H9 (cell line): Measurements from ENCODE around the gene GFI1. TPM values are rescaled to one million over a fixed set of nuclear protein-coding genes. Genes with fewer than 3 reads are reported as not detected.

ENCODE experiments used
- DNase-seq: peaks from one replicate; pipeline ENCODE4 v3.0.0-alpha.2; 2017
- H2AFZ ChIP-seq: one replicate; pipeline ENCODE4 v1.6.1; 2013; ENCODE audit warnings: mild to moderate bottlenecking, low read length, control low read depth, moderate library complexity
- H2AK5ac ChIP-seq: 2 replicates; pipeline ENCODE4 v1.6.1; 2013; ENCODE audit warnings: low read length, control low read depth, mixed read lengths; ENCODE audit not compliant: insufficient read length
- H2BK120ac ChIP-seq: one replicate; pipeline ENCODE4 v1.6.1; 2013; ENCODE audit warnings: low read depth, mild to moderate bottlenecking, low read length, control low read depth, inconsistent platforms; ENCODE audit not compliant: poor library complexity, severe bottlenecking
- H2BK12ac ChIP-seq: 2 replicates; pipeline ENCODE4 v1.6.1; 2013; ENCODE audit warnings: low read length, control low read depth, mixed read lengths, low read depth; ENCODE audit not compliant: insufficient read length
- H2BK15ac ChIP-seq: 2 replicates; pipeline ENCODE4 v1.6.1; 2013; ENCODE audit warnings: low read depth, low read length, control low read depth
- H2BK20ac ChIP-seq: one replicate; pipeline ENCODE4 v1.6.1; 2013; ENCODE audit warnings: low read depth, mild to moderate bottlenecking, low read length, control low read depth, inconsistent platforms; ENCODE audit not compliant: poor library complexity, severe bottlenecking
- H2BK5ac ChIP-seq: 2 replicates; pipeline ENCODE4 v1.6.1; 2013; ENCODE audit warnings: low read length, control low read depth, mixed read lengths; ENCODE audit not compliant: insufficient read length
- H3K14ac ChIP-seq: 2 replicates; pipeline ENCODE4 v1.6.1; 2013; ENCODE audit warnings: low read length, control low read depth; ENCODE audit not compliant: insufficient read depth
- H3K18ac ChIP-seq: 2 replicates; pipeline ENCODE4 v1.6.1; 2013; ENCODE audit warnings: low read depth, mild to moderate bottlenecking, mixed read lengths, low read length, control low read depth; ENCODE audit not compliant: insufficient read length
- H3K23ac ChIP-seq: 2 replicates; pipeline ENCODE4 v1.6.1; 2013; ENCODE audit warnings: low read length, control low read depth, mixed read lengths, low read depth; ENCODE audit not compliant: insufficient read length
- H3K23me2 ChIP-seq: 2 replicates; pipeline ENCODE4 v1.6.1; 2013; ENCODE audit warnings: low read depth, mild to moderate bottlenecking, mixed read lengths, low read length, control low read depth; ENCODE audit not compliant: insufficient read length, poor library complexity, severe bottlenecking
- H3K27ac ChIP-seq: 2 replicates; pipeline ENCODE4 v1.5.1; 2013; ENCODE audit warnings: low read length, control low read depth, mixed read lengths, low read depth; ENCODE audit not compliant: insufficient read length
- H3K27me3 ChIP-seq: 2 replicates; pipeline ENCODE4 v1.6.1; 2013; ENCODE audit warnings: low read length, control low read depth, inconsistent platforms; ENCODE audit not compliant: insufficient read depth
- H3K4ac ChIP-seq: 2 replicates; pipeline ENCODE4 v1.6.1; 2013; ENCODE audit warnings: low read depth, mild to moderate bottlenecking, control low read depth, inconsistent platforms, low read length, moderate library complexity
- H3K4me1 ChIP-seq: 2 replicates; pipeline ENCODE4 v1.6.1; 2013; ENCODE audit warnings: low read length, control low read depth, inconsistent platforms; ENCODE audit not compliant: insufficient read depth
- H3K4me2 ChIP-seq: 2 replicates; pipeline ENCODE4 v1.6.1; 2013; ENCODE audit warnings: low read length, control low read depth, mixed read lengths; ENCODE audit not compliant: insufficient read length, insufficient read depth
- H3K56ac ChIP-seq: 2 replicates; pipeline ENCODE4 v1.6.1; 2013; ENCODE audit warnings: low read depth, mild to moderate bottlenecking, mixed read lengths, low read length, control low read depth; ENCODE audit not compliant: insufficient read length
- H3K79me1 ChIP-seq: 2 replicates; pipeline ENCODE4 v1.6.1; 2013; ENCODE audit warnings: low read depth, mild to moderate bottlenecking, moderate library complexity, low read length, control low read depth, inconsistent platforms; ENCODE audit not compliant: insufficient read depth, poor library complexity, severe bottlenecking
- H3K79me2 ChIP-seq: 2 replicates; pipeline ENCODE4 v1.6.1; 2013; ENCODE audit warnings: low read length, control low read depth, inconsistent platforms; ENCODE audit not compliant: insufficient read depth
- H3K9ac ChIP-seq: 2 replicates; pipeline ENCODE4 v1.6.1; 2013; ENCODE audit warnings: low read length, control low read depth, mixed read lengths; ENCODE audit not compliant: insufficient read length; ENCODE audit errors: extremely low read depth
- H3K9me3 ChIP-seq: one replicate; pipeline ENCODE4 v1.6.1; 2013; ENCODE audit warnings: low read depth, low read length, inconsistent platforms; ENCODE audit not compliant: control insufficient read depth
- H3T11ph ChIP-seq: one replicate; pipeline ENCODE4 v1.6.1; 2013; ENCODE audit warnings: mild to moderate bottlenecking, low read length, control low read depth, inconsistent platforms
- H4K20me1 ChIP-seq: one replicate; pipeline ENCODE4 v1.6.1; 2013; ENCODE audit not compliant: control insufficient read depth, insufficient read length, insufficient read depth
- H4K5ac ChIP-seq: 2 replicates; pipeline ENCODE4 v1.6.1; 2013; ENCODE audit warnings: low read depth, mild to moderate bottlenecking, mixed read lengths, low read length, control low read depth; ENCODE audit not compliant: insufficient read length
- H4K8ac ChIP-seq: replicated peaks from 2 replicates; pipeline ENCODE4 v1.6.1; 2013; ENCODE audit warnings: low read length, control low read depth, mixed read lengths, low read depth; ENCODE audit not compliant: insufficient read length
- H4K91ac ChIP-seq: 2 replicates; pipeline ENCODE4 v1.6.1; 2013; ENCODE audit warnings: low read depth, mild to moderate bottlenecking, moderate library complexity, mixed read lengths, low read length, control low read depth; ENCODE audit not compliant: insufficient read length
- H3K27ac Mint-ChIP-seq, 3 experiments: 2 replicates in 2 of 3; 3 replicates in 1 of 3; pipeline ENCODE4 v1.8.0; 2020 to 2021; ENCODE audit warnings: mixed read lengths in 3 of 3, mild to moderate bottlenecking in 1 of 3, moderate library complexity in 1 of 3
- H3K27me3 Mint-ChIP-seq: 2 replicates; pipeline ENCODE4 v1.8.0; 2021; ENCODE audit warnings: low read depth, mild to moderate bottlenecking, moderate library complexity, mixed read lengths
- H3K36me3 Mint-ChIP-seq, 3 experiments: 2 replicates in 2 of 3; 3 replicates in 1 of 3; pipeline ENCODE4 v1.8.0; 2020 to 2021; ENCODE audit warnings: low read depth in 3 of 3, mixed read lengths in 3 of 3; ENCODE audit not compliant: insufficient read depth in 1 of 3
- H3K4me1 Mint-ChIP-seq, 2 experiments: 2 replicates each; pipeline ENCODE4 v1.8.0; 2020; ENCODE audit warnings: mixed read lengths in 2 of 2
- H3K4me3 Mint-ChIP-seq, 2 experiments: 2 replicates in 1 of 2; 3 replicates in 1 of 2; pipeline ENCODE4 v1.8.0; 2020 to 2021; ENCODE audit warnings: mild to moderate bottlenecking in 2 of 2, mixed read lengths in 2 of 2, moderate library complexity in 1 of 2
- H3K9me3 Mint-ChIP-seq, 2 experiments: 2 replicates in 1 of 2; 3 replicates in 1 of 2; pipeline ENCODE4 v1.8.0; 2020; ENCODE audit warnings: mild to moderate bottlenecking in 2 of 2, mixed read lengths in 2 of 2, moderate library complexity in 1 of 2
- CTCF ChIP-seq: fragments of 200-600 bp; sonication (generic); conservative IDR thresholded peaks from 3 replicates; pipeline ENCODE4 v1.8.0; 2021; ENCODE audit warnings: antibody characterized with exemption, mild to moderate bottlenecking
- WGBS: extraction: QIAGEN DNeasy Blood & Tissue Kit; methylation state at CpG from one replicate; pipeline ENCODE4 v1.1.7; 2013; ENCODE audit warnings: missing lambda C conversion rate, low lambda C conversion rate, mixed read lengths; ENCODE audit not compliant: insufficient read length; ENCODE audit errors: extremely low coverage; 5-methylcytosine and 5-hydroxymethylcytosine counted together
- total RNA-seq: library from RNA; stranded (reverse); gene quantifications from 2 replicates; pipeline ENCODE4 v1.2.1, GENCODE V29; 2021

Gene GFI1
- total RNA-seq, 1 experiment from 2014 or later = 0.11 TPM

- Histone ChIP-seq H3K14ac (no peak overlapping the region), H2AK5ac (no peak overlapping the region), H3K79me1 (no peaks in the 10 kb centered on the region), H4K5ac (no peak overlapping the region), H3K4me1 (no peaks in the 10 kb centered on the region), H4K8ac (no peak overlapping the region), H3K56ac (no peak overlapping the region), H3K9ac (no peak overlapping the region), H2BK15ac (no peak overlapping the region), H2AFZ (no peak overlapping the region), H3T11ph (no peak overlapping the region), H3K27me3 (no peaks in the 10 kb centered on the region), H3K23ac (no peak overlapping the region), H3K9me3 (no peaks in the 10 kb centered on the region), H2BK5ac (no peak overlapping the region), H4K91ac (no peak overlapping the region), H3K23me2 (no peaks in the 10 kb centered on the region), H3K18ac (no peak overlapping the region), H2BK20ac (no peak overlapping the region), H3K4me2 (no peak overlapping the region), H3K27ac (no peak overlapping the region), H2BK12ac (no peak overlapping the region), H3K79me2 (no peaks in the 10 kb centered on the region), H3K4ac (no peak overlapping the region), H2BK120ac (no peak overlapping the region), H4K20me1 (no peaks in the 10 kb centered on the region)
- WGBS = no CpG with 5 or more reads among the region's 4 CpGs
- no peak for TF ChIP-seq CTCF
- peak overlapping the region in 1 of 3 experiments; percentile 27; a peak in 1 of 7 replicates for H3K27ac Mint-ChIP-seq
- H3K27me3 Mint-ChIP-seq = no peaks in the 10 kb centered on the region
- no peaks in the 10 kb centered on the region for H3K9me3 Mint-ChIP-seq
- H3K4me3 Mint-ChIP-seq = no peak overlapping the region
- H3K4me1 Mint-ChIP-seq = no peaks in the 10 kb centered on the region
- no peak for DNase-seq
- no peaks in the 10 kb centered on the region for H3K36me3 Mint-ChIP-seq
Observed at GRCh38 chr1:92464588-92465255, 22.0 kb downstream of the GFI1 start.
